Bone marrow (tissue), 2 donors: Measurements from ENCODE around the gene PXDC1.
"Not testable (repeated sequence)": the region's sequence is repeated elsewhere in the genome, so short reads cannot be mapped to it uniquely, and the experiment has no call there.

Experiments used
- DNase-seq, 2 donors: peaks; one replicate each; lab custom pipeline; 2025; lab: John Stamatoyannopoulos, UW

PXDC1 gene

GRCh38 chr6:3731700-3732099 is 19.8 kb downstream of the PXDC1 start:
- no peak for DNase-seq

GRCh38 chr6:3729603-3730344 is 21.7 kb downstream of the PXDC1 start:
- no peak for DNase-seq

GRCh38 chr6:3727593-3728108 is 23.9 kb downstream of the PXDC1 start:
- DNase-seq: no peak

GRCh38 chr6:3727036-3727435 is 24.5 kb downstream of the PXDC1 start:
- DNase-seq: no peak

GRCh38 chr6:3726421-3726820 is 25.1 kb downstream of the PXDC1 start:
- no peak for DNase-seq

- no peak for DNase-seq
Observed at GRCh38 chr6:3725145-3726047, 26.1 kb downstream of the PXDC1 start.

- no peak for DNase-seq
Observed at GRCh38 chr6:3724451-3725144, 26.9 kb downstream of the PXDC1 start.

- DNase-seq: no peak
Observed at GRCh38 chr6:3723966-3724365, 27.5 kb downstream of the PXDC1 start.

- DNase-seq: no peak
Observed at GRCh38 chr6:3723251-3723650, 28.3 kb downstream of the PXDC1 start.

GRCh38 chr6:3722785-3723184 is 28.7 kb downstream of the PXDC1 start:
- no peak for DNase-seq

GRCh38 chr6:3721810-3722621 is 29.5 kb downstream of the PXDC1 start:
- no peak for DNase-seq

GRCh38 chr6:3720770-3721169 is 30.7 kb downstream of the PXDC1 start:
- DNase-seq: not testable (repeated sequence)

GRCh38 chr6:3719462-3720308 is 31.8 kb downstream of the PXDC1 start:
- no peak for DNase-seq

- DNase-seq: no peak
Observed at GRCh38 chr6:3718407-3718806, 33.1 kb downstream of the PXDC1 start.

GRCh38 chr6:3715285-3715684 is 36.2 kb downstream of the PXDC1 start:
- DNase-seq: no peak

- no peak for DNase-seq
Observed at GRCh38 chr6:3714768-3715167, 36.7 kb downstream of the PXDC1 start.

- DNase-seq: no peak
Observed at GRCh38 chr6:3714111-3714510, 37.4 kb downstream of the PXDC1 start.

GRCh38 chr6:3712827-3713665 is 38.5 kb downstream of the PXDC1 start:
- no peak for DNase-seq

- no peak for DNase-seq
Observed at GRCh38 chr6:3711776-3712175, 39.7 kb downstream of the PXDC1 start.

- no peak for DNase-seq
Observed at GRCh38 chr6:3710403-3710802, 41.1 kb downstream of the PXDC1 start.
